Cardiac muscle cell (in vitro differentiated cells and primary cell): ENCODE results near the gene CHST12. TPM values are rescaled to one million over a fixed set of nuclear protein-coding genes. Genes with fewer than 3 reads are reported as not detected.

Source experiments
- DNase-seq, 2 donors: peaks; one replicate each; pipeline versions ENCODE4 v3.0.0 to v3.0.0-alpha.2; 2010 to 2017; ENCODE audit warnings: low read depth in 1 of 2, low spot score in 1 of 2
- H3K27ac ChIP-seq: fragments of 200-600 bp; sonication (generic); 2 replicates; pipeline ENCODE4 v1.5.1; 2016
- H3K27me3 ChIP-seq: fragments of 200-600 bp; sonication (generic); 2 replicates; pipeline ENCODE4 v1.6.0; 2016; ENCODE audit warnings: control low read depth
- H3K36me3 ChIP-seq: fragments of 200-600 bp; sonication (generic); 2 replicates; pipeline ENCODE4 v1.5.1; 2016; ENCODE audit warnings: control low read depth
- H3K4me1 ChIP-seq: fragments of 200-600 bp; sonication (generic); 2 replicates; pipeline ENCODE4 v1.8.1; 2017; ENCODE audit warnings: low read depth, mild to moderate bottlenecking, mixed run types
- H3K4me3 ChIP-seq: fragments of 200-600 bp; sonication (generic); 2 replicates; pipeline ENCODE4 v1.5.1; 2016; ENCODE audit warnings: mild to moderate bottlenecking
- H3K9me3 ChIP-seq: fragments of 200-600 bp; sonication (generic); 2 replicates; pipeline ENCODE4 v1.5.1; 2017; ENCODE audit warnings: low read depth, mild to moderate bottlenecking, control low read depth
- polyA plus RNA-seq: library from polyadenylated mRNA; unstranded; fragments of >200 nt; fragmentation: Nextera tagmentation; extraction: Ambion mirVana; gene quantifications from 2 replicates; pipeline ENCODE4 v1.2.1, GENCODE V29; 2016
- total RNA-seq: library from RNA; depleted of rRNA; stranded (reverse); fragments of >200 nt; gene quantifications from 2 replicates; pipeline ENCODE4 v1.2.3, GENCODE V29; 2016
- TF ChIP-seq, protein P1 (sequence below): IDR thresholded peaks from 2 replicates; pipeline ENCODE4 v1.5.1; 2012; ENCODE audit warnings: low read depth, mild to moderate bottlenecking, low read length

The CHST12 gene
- total and polyA plus RNA-seq, 2 experiments from 2014 or later, result 25.6 to 26.8 TPM

DNA sequence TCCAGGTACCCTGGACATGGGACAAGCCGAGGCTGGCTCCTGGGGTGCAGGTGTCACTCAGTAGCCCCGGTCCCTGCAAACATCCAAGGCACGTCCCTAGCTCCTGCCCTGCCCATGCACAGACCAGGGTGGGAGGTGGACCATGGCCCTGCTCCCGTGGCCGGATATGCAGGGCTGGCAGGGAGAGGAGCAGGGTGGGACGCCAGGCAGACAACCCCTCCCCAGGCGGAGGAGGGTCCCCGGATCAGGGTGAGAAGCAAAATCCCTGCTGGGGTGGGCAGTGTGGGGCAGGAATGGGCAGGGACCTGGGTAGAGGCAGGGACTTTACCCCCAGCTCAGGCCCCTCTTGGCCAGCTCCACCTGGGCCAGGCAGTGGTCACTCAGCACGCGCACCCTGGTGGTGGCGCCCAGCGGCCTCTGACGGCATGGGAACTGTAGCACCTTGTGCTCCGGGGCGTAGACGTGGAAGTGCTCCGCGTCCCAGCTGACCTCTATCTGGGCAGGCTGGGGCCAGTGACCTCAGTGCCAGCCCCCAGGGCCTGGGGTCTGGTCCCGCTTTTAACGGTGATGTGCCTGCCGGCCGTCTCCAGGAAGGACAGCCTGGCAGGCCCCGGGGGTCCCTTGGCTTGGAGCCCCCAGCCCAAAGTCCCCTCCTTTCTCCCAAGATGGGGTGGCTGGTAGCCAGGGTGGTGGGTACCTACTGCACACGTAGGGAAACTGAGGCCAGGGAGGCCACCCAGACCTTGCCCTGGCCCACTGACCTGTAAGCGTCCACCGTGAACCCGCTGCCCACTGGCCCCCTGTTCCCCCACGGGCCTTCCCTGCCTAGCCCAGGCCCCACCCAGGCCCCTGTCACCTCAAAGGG lies 71.6 kb downstream of the CHST12 start:
- H3K4me3 ChIP-seq, result no peak overlapping the region
- H3K9me3 ChIP-seq, result no peaks in the 10 kb centered on the region
- H3K27me3 ChIP-seq, result no peaks in the 10 kb centered on the region
- TF ChIP-seq, protein P1, sequence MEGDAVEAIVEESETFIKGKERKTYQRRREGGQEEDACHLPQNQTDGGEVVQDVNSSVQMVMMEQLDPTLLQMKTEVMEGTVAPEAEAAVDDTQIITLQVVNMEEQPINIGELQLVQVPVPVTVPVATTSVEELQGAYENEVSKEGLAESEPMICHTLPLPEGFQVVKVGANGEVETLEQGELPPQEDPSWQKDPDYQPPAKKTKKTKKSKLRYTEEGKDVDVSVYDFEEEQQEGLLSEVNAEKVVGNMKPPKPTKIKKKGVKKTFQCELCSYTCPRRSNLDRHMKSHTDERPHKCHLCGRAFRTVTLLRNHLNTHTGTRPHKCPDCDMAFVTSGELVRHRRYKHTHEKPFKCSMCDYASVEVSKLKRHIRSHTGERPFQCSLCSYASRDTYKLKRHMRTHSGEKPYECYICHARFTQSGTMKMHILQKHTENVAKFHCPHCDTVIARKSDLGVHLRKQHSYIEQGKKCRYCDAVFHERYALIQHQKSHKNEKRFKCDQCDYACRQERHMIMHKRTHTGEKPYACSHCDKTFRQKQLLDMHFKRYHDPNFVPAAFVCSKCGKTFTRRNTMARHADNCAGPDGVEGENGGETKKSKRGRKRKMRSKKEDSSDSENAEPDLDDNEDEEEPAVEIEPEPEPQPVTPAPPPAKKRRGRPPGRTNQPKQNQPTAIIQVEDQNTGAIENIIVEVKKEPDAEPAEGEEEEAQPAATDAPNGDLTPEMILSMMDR, result no peak
- DNase-seq, result no peak
- H3K36me3 ChIP-seq, result no peaks in the 10 kb centered on the region
- H3K4me1 ChIP-seq, result no peaks in the 10 kb centered on the region
- H3K27ac ChIP-seq, result no peak overlapping the region

- TF ChIP-seq, protein P1, result no peak
- H3K4me1 ChIP-seq, result no peaks in the 10 kb centered on the region
- no peak for DNase-seq
- H3K27me3 ChIP-seq, result no peaks in the 10 kb centered on the region
- no peak overlapping the region for H3K27ac ChIP-seq
- no peaks in the 10 kb centered on the region for H3K36me3 ChIP-seq
- no peaks in the 10 kb centered on the region for H3K9me3 ChIP-seq
- H3K4me3 ChIP-seq, result no peak overlapping the region
Measured at GRCh38 chr7:2475678-2476015, 72.2 kb downstream of the CHST12 start.

DNA sequence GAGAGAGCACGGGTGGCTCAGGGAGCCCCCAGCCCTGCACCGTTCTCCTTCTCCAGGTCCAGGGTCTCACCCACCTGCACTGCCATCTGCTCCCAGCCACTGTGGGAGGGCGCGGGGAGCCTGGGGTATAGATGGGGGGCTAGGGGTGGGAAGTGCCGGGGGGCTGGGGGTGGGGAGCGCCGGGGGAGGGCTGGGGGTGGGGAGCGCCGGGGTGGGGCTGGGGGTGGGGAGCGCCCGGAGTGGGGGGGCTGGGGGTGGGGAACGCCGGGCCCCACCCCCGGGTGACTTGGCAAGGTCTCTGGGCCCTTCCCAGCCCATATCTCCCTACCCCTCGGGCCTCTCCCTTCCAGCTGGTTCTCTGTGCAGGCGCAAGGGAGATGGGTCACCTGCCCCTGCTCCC lies 72.9 kb downstream of the CHST12 start, which contains the start of gene GRIFIN:
Gene GRIFIN (minus strand): TSS at position 101 of the 400 bp plus-strand sequence. CDS start 15 bp downstream, at position 86.
- no peak for DNase-seq
- Histone ChIP-seq H3K27me3 (no peaks in the 10 kb centered on the region), H3K9me3 (no peaks in the 10 kb centered on the region), H3K36me3 (no peaks in the 10 kb centered on the region), H3K27ac (no peak within 1 kb of the TSS), H3K4me3 (no peak within 1 kb of the TSS), H3K4me1 (no peaks in the 10 kb centered on the region)
- TF ChIP-seq, protein P1, result no peak

- Histone ChIP-seq H3K9me3 (no peaks in the 10 kb centered on the region), H3K27ac (no peak overlapping the region), H3K4me3 (no peak overlapping the region), H3K27me3 (no peaks in the 10 kb centered on the region), H3K4me1 (no peaks in the 10 kb centered on the region), H3K36me3 (no peaks in the 10 kb centered on the region)
- no peak for DNase-seq
- TF ChIP-seq, protein P1, result no peak
Measured at GRCh38 chr7:2476776-2477446, 73.5 kb downstream of the CHST12 start.

DNA sequence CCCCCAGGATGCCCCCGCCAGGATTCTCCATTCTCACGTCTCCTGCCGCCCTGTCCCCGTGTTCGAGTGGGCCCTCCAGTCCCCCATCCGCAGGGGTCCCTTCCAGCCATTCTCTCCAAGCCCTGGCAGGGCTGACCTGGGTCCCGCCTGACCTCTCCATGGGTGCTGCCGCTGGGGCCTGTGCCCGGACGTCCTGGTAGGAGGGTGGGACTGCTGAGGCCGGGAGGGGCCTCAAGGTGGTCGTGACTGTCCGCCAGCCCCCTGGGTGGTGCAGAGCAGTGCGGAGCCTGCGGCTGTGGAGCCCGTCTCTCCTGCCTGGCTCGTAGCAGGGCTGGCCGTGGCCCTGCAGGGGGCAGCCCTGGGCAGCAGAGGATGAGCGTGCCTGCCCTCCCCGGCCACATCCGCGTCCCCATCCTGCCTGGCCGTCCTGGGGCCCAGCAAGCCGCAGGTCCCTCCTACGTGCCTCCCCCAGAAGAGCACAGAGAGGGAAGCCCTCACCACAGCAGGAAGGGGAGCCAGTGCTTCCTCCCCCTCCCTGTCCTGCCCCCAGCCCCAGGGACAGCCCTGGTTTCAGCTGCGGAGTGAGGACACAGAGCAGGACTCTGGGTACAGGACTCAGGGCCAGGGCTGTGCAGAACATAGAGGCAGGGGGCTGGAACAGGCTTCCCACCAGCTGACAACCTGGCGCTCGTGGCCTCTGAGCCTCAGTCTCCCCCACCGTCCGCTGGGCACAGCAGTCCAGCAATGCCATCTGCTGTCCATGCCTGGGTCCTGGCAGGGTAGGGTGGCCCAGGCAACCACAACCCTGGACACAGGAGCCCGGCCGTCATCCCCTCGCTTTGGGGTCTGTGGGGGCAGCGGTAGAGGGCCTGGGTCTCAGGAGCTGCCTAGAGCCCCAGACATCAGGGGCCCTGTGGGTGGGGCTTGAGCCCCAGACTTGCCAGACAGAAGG lies 74.3 kb downstream of the CHST12 start:
- DNase-seq, result peak; percentile 69 to 71

More for the DNA sequence above, 74.3 kb downstream of the CHST12 start:
- no peaks in the 10 kb centered on the region for H3K27me3 ChIP-seq
- H3K4me3 ChIP-seq, result no peak overlapping the region
- TF ChIP-seq, protein P1, result peak; percentile 80
- H3K9me3 ChIP-seq, result no peaks in the 10 kb centered on the region
- no peaks in the 10 kb centered on the region for H3K4me1 ChIP-seq
- no peak overlapping the region for H3K27ac ChIP-seq
- no peaks in the 10 kb centered on the region for H3K36me3 ChIP-seq
